Esophagus squamous epithelium (tissue), 5 donors: Measurements from ENCODE around the gene GTF3C6. TPM values are rescaled to one million over a fixed set of nuclear protein-coding genes. Genes with fewer than 3 reads are reported as not detected.
"Not testable (repeated sequence)": the region's sequence is repeated elsewhere in the genome, so short reads cannot be mapped to it uniquely, and the experiment has no call there.

ENCODE experiments used
- DNase-seq: peaks from one replicate; lab custom pipeline; 2025; lab: John Stamatoyannopoulos, UW
- H3K27ac ChIP-seq, 4 donors: fragments of 200-600 bp; sonication (generic); one replicate each; pipeline ENCODE4 v1.5.1; 2016 to 2019; ENCODE audit warnings: mild to moderate bottlenecking in 1 of 4
- H3K27me3 ChIP-seq, 4 donors: fragments of 200-600 bp; sonication (generic); 1 replicate in 3 of 4; 2 replicates in 1 of 4; pipeline versions ENCODE4 v1.5.1 to v1.6.0; 2017 to 2021; ENCODE audit warnings: antibody characterized with exemption in 1 of 4
- H3K36me3 ChIP-seq, 3 donors: fragments of 200-600 bp; sonication (generic); one replicate each; pipeline ENCODE4 v1.5.1; 2016 to 2019
- H3K4me1 ChIP-seq, 3 donors: fragments of 200-600 bp; sonication (generic); one replicate each; pipeline ENCODE4 v1.5.1; 2017 to 2019
- H3K4me3 ChIP-seq, 4 donors: fragments of 200-600 bp; sonication (generic); 1 replicate in 3 of 4; 2 replicates in 1 of 4; pipeline ENCODE4 v1.5.1; 2016 to 2019; ENCODE audit warnings: mild to moderate bottlenecking in 2 of 4, moderate library complexity in 1 of 4
- H3K9me3 ChIP-seq, 3 donors: fragments of 200-600 bp; sonication (generic); one replicate each; pipeline ENCODE4 v1.5.1; 2016 to 2019
- POLR2A ChIP-seq, 4 donors: fragments of 450-650 bp; IDR thresholded peaks; one replicate each; pipeline ENCODE4 v1.6.1; 2017; ENCODE audit warnings: antibody characterized with exemption in 4 of 4, mild to moderate bottlenecking in 4 of 4, moderate library complexity in 3 of 4
- WGBS, 2 donors: methylation state at CpG; one replicate each; pipeline ENCODE4 v1.1.5; 2018; 5-methylcytosine and 5-hydroxymethylcytosine counted together
- intact Hi-C: fragments of 100-400 bp; cut with DNase I; formaldehyde crosslinking; loops from one replicate; pipeline ENCODE4 v1.15.0; 2022
- total RNA-seq, 4 donors: library from RNA; depleted of rRNA; stranded (reverse); fragments of >200 nt; gene quantifications; one replicate each; pipeline ENCODE4 v1.1.0, GENCODE V29; 2016
- TF ChIP-seq, protein P1 (sequence below), 6 experiments: fragments of 450-650 bp in 4 of 6; fragments of 200-600 bp in 2 of 6; sonication (generic) in 2 of 6; IDR thresholded peaks; one replicate each; pipeline ENCODE4 v1.5.1; 2016 to 2019; ENCODE audit warnings: antibody characterized with exemption in 6 of 6, mild to moderate bottlenecking in 4 of 6, moderate library complexity in 4 of 6
- donor health status: DM: yes; HTN: yes; CAD: no.

The GTF3C6 gene
- total RNA-seq, 4 donors from 2014 or later, result 28.9 to 75.4 (median 45.6) TPM

GRCh38 chr6:111013144-111013915 lies 54.8 kb downstream of the GTF3C6 start:
- intact Hi-C loops, result loop anchor here (10.0 kb wide), 1 partner anchor 201 kb away; no protein-coding TSS in a partner anchor

DNA sequence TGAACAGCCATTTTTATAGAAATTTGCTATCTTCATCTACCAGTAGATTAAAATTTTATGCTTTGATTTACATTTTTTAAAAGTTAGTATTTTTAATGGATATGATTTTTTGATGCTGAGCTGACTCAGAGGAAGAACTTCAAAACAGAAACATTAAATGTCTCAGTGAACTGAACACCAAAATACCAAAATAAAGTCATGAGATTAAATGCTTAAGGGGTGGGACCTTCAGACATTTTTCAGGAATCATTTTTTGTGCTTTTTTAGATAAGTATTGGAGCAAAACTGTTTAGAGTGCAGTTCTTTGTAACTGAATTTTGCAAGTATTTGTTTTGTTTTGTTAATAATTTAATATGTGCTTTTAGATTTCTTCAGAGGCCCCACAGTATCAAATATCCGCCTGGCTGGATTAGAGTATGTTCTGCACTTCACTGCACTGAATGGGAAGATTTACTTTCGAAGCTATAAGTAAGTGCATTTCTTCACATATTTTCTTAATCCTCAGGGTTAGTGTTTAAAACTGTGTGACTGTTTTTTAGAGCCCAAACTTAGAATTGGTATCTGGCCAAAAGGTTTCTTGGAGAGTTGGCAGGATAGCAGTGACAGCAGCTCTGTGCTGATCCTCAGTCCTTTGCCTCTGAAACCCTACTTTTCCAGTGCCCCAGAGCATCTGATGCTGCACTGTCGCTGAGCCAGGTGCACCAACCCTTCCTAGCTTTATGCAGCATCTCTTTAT lies 57.1 kb downstream of the GTF3C6 start:
- no peak for DNase-seq
- 77 to 84% methylated on average over 3 of the region's 3 CpGs for WGBS, 2 donors
- intact Hi-C loops, result loop anchor here (10.0 kb wide), 1 partner anchor 199 kb away; no protein-coding TSS in a partner anchor
- Histone ChIP-seq H3K4me3 (no peak overlapping the region), H3K27ac (no peak overlapping the region), H3K9me3 (no peaks in the 10 kb centered on the region), H3K4me1 (peaks cover 0 to 6% (median 0%) of the 10 kb centered on the region in 3 donors), H3K27me3 (no peaks in the 10 kb centered on the region), H3K36me3 (peaks cover 0 to 91% (median 0%) of the 10 kb centered on the region in 3 donors)
- TF ChIP-seq POLR2A (IDR thresholded peaks at IDR 0.05), result no peak
- TF ChIP-seq, protein P1, sequence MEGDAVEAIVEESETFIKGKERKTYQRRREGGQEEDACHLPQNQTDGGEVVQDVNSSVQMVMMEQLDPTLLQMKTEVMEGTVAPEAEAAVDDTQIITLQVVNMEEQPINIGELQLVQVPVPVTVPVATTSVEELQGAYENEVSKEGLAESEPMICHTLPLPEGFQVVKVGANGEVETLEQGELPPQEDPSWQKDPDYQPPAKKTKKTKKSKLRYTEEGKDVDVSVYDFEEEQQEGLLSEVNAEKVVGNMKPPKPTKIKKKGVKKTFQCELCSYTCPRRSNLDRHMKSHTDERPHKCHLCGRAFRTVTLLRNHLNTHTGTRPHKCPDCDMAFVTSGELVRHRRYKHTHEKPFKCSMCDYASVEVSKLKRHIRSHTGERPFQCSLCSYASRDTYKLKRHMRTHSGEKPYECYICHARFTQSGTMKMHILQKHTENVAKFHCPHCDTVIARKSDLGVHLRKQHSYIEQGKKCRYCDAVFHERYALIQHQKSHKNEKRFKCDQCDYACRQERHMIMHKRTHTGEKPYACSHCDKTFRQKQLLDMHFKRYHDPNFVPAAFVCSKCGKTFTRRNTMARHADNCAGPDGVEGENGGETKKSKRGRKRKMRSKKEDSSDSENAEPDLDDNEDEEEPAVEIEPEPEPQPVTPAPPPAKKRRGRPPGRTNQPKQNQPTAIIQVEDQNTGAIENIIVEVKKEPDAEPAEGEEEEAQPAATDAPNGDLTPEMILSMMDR (IDR thresholded peaks at IDR 0.05), result no peak

More at GRCh38 chr6:111013144-111013915, 54.8 kb downstream of the GTF3C6 start:
- H3K4me1 ChIP-seq, result peaks cover 0 to 6% (median 0%) of the 10 kb centered on the region in 3 donors
- no peak overlapping the region for H3K27ac ChIP-seq
- peaks cover 0 to 91% (median 4%) of the 10 kb centered on the region in 3 donors for H3K36me3 ChIP-seq
- WGBS, 2 donors, result 66 to 68% methylated on average over 4 of the region's 4 CpGs
- H3K9me3 ChIP-seq, result no peaks in the 10 kb centered on the region
- H3K4me3 ChIP-seq, result no peak overlapping the region
- no peak for DNase-seq
- H3K27me3 ChIP-seq, result no peaks in the 10 kb centered on the region
- TF ChIP-seq POLR2A (IDR thresholded peaks at IDR 0.05), result no peak
- TF ChIP-seq, protein P1 (IDR thresholded peaks at IDR 0.05), result no peak

GRCh38 chr6:111017241-111017640 lies 58.7 kb downstream of the GTF3C6 start:
- H3K27ac ChIP-seq, H3K4me3 ChIP-seq, H3K27me3 ChIP-seq, H3K4me1 ChIP-seq, DNase-seq, H3K9me3 ChIP-seq: not testable (repeated sequence)
- H3K36me3 ChIP-seq, result peaks cover 0 to 93% (median 0%) of the 10 kb centered on the region in 3 donors
- intact Hi-C loops, result loop anchor here (10.0 kb wide), 1 partner anchor 198 kb away; no protein-coding TSS in a partner anchor
- no CpG with 5 or more reads among the region's 37 CpGs for WGBS, 2 donors

Other genes starting within 250 kb of the GTF3C6 start
- 10 to 100 TPM; 10.8 to 13.2 (median 12.1) TPM for gene CDK19, start 143.2 kb upstream of the GTF3C6 start, total RNA-seq
- 100 to 1,000 TPM in 2 of 4 donors, 10 to 100 TPM in 2; 53.6 to 116 (median 103) TPM for gene AMD1, start 83.9 kb upstream of the GTF3C6 start, total RNA-seq
- gene RPF2, start 23.3 kb downstream of the GTF3C6 start, total RNA-seq, result 10 to 100 TPM; 16.7 to 27.7 (median 22.0) TPM
- gene SLC16A10, start 128.8 kb downstream of the GTF3C6 start, total RNA-seq, result 1 to 10 TPM in 3 of 4 donors, under 1 TPM in 1; 0.15 to 3.4 (median 1.6) TPM